IPS-NIHi7 (cell line): ENCODE data around the gene CD53.
"Not testable (repeated sequence)": the region's sequence is repeated elsewhere in the genome, so short reads cannot be mapped to it uniquely, and the experiment has no call there.

ENCODE experiments used
- DNase-seq: peaks from one replicate; pipeline ENCODE4 v3.0.0; 2012; ENCODE audit warnings: mixed read lengths; ENCODE audit errors: extremely low spot score

The CD53 gene

GRCh38 chr1:110872745-110873720 is at the start of gene CD53:
TSS of gene CD53 (plus strand) at chr1:110873148. CDS start at chr1:110891409, 18,261 bp downstream.
- DNase-seq = no peak

- no peak for DNase-seq
Measured at GRCh38 chr1:110824192-110824591, 48.8 kb upstream of the CD53 start.

GRCh38 chr1:110829955-110830553 is 42.9 kb upstream of the CD53 start:
- peak; percentile 74 for DNase-seq

GRCh38 chr1:110833779-110834178 is 39.2 kb upstream of the CD53 start:
- not testable (repeated sequence) for DNase-seq

- no peak for DNase-seq
Measured at GRCh38 chr1:110846861-110847260, 26.1 kb upstream of the CD53 start.

GRCh38 chr1:110850145-110850544 is 22.8 kb upstream of the CD53 start:
- DNase-seq = no peak

- no peak for DNase-seq
Measured at GRCh38 chr1:110850627-110851026, 22.3 kb upstream of the CD53 start.

- DNase-seq = no peak
Measured at GRCh38 chr1:110853135-110853534, 19.8 kb upstream of the CD53 start.

- no peak for DNase-seq
Measured at GRCh38 chr1:110856410-110856809, 16.5 kb upstream of the CD53 start.

- no peak for DNase-seq
Measured at GRCh38 chr1:110857964-110858948, 14.7 kb upstream of the CD53 start.

GRCh38 chr1:110859062-110859461 is 13.9 kb upstream of the CD53 start:
- no peak for DNase-seq

GRCh38 chr1:110860174-110860573 is 12.8 kb upstream of the CD53 start:
- no peak for DNase-seq

GRCh38 chr1:110860620-110861019 is 12.3 kb upstream of the CD53 start:
- DNase-seq = not testable (repeated sequence)

- not testable (repeated sequence) for DNase-seq
Measured at GRCh38 chr1:110861942-110862341, 11.0 kb upstream of the CD53 start.

- no peak for DNase-seq
Measured at GRCh38 chr1:110864287-110864686, 8.7 kb upstream of the CD53 start.

GRCh38 chr1:110870721-110871388 is 2.1 kb upstream of the CD53 start:
- no peak for DNase-seq

- DNase-seq = no peak
Measured at GRCh38 chr1:110872366-110872744, 593 bp upstream of the CD53 start.

GRCh38 chr1:110873856-110874255 is 908 bp downstream of the CD53 start:
- no peak for DNase-seq

- peak; percentile 1 for DNase-seq
Measured at GRCh38 chr1:110874324-110875215, 1.6 kb downstream of the CD53 start.

GRCh38 chr1:110875216-110875731 is 2.3 kb downstream of the CD53 start:
- no peak for DNase-seq
